K562 (cell line): ENCODE data around the gene CERS6.

Experiments
- POLR2AphosphoS5 ChIP-seq: IDR thresholded peaks from 2 replicates; pipeline ENCODE4 v1.6.1; 2011; ENCODE audit warnings: mild to moderate bottlenecking, low read depth, low read length, moderate library complexity; ENCODE audit not compliant: control insufficient read depth, insufficient read depth
- TAF1 ChIP-seq: IDR thresholded peaks from 2 replicates; pipeline ENCODE4 v1.6.1; 2011; ENCODE audit warnings: mild to moderate bottlenecking, low read length, moderate library complexity; ENCODE audit not compliant: insufficient read depth, control insufficient read depth, severe bottlenecking; ENCODE audit errors: extremely low read depth
- XRCC5 ChIP-seq: fragments of 200-400 bp; formaldehyde crosslinking; IDR thresholded peaks from 2 replicates; pipeline ENCODE4 v1.6.1; 2017; ENCODE audit warnings: low read depth, mild to moderate bottlenecking, low read length
- ZNF324 ChIP-seq: fragments of 250-450 bp; sonication (Bioruptor Pico); IDR thresholded peaks from 2 replicates; pipeline ENCODE4 v1.4.0; 2020; ENCODE audit warnings: mild to moderate bottlenecking
- TF ChIP-seq, protein P1 (sequence below): sonication (generic); formaldehyde crosslinking; IDR thresholded peaks from 2 replicates; pipeline ENCODE4 v1.8.0; 2022; ENCODE audit warnings: mild to moderate bottlenecking, low read depth, missing genetic modification reagents
- TF ChIP-seq, protein P2 (sequence below), 3 experiments: IDR thresholded peaks in 2 of 3; conservative IDR thresholded peaks in 1 of 3; 2 replicates each; pipeline ENCODE4 v1.5.1; 2011 to 2012; ENCODE audit warnings: low read length in 3 of 3, mild to moderate bottlenecking in 3 of 3, control low read depth in 2 of 3, improper control_type of control experiment in 1 of 3, inconsistent platforms in 1 of 3, low read depth in 1 of 3, mixed read lengths in 1 of 3, moderate library complexity in 1 of 3; ENCODE audit not compliant: insufficient read depth in 2 of 3

DNA sequence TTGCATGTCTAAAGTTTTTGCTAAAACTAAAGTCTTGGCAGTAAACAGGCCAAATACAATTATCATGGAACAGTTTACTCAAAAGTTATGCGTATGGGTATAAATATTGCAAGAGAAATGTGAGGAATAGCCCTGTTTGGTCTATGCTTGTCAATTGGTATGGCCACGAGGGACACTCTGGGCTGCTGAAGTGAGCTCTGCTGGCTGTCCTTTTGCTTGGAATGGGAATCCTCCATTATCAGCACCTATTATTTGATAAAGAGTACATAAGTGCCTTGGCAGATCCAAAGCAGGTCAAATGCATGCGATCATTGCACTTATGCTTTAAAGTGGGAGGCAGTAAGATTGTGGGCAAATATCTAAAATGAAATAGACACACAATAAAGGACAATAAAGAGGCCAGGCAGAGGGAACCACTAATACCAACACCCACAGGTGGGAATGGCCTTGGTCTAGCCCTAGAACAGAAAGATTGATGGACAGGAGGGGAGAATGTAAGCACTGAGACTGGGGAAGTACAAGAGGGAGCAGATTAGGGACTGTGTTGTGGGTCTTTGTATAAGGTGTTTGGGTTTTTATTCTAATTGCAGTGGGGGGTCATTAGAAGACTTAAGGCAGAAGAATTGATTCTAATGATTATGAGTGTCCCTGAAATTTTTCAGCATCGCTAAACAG is 286.3 kb downstream of the CERS6 start:
- TF ChIP-seq ZNF324 (no peak), TAF1 (no peak), POLR2AphosphoS5 (no peak), XRCC5 (no peak)
- TF ChIP-seq, protein P1, sequence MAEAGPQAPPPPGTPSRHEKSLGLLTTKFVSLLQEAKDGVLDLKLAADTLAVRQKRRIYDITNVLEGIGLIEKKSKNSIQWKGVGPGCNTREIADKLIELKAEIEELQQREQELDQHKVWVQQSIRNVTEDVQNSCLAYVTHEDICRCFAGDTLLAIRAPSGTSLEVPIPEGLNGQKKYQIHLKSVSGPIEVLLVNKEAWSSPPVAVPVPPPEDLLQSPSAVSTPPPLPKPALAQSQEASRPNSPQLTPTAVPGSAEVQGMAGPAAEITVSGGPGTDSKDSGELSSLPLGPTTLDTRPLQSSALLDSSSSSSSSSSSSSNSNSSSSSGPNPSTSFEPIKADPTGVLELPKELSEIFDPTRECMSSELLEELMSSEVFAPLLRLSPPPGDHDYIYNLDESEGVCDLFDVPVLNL (CRISPR knock-in tag), result no peak
- TF ChIP-seq, protein P2, sequence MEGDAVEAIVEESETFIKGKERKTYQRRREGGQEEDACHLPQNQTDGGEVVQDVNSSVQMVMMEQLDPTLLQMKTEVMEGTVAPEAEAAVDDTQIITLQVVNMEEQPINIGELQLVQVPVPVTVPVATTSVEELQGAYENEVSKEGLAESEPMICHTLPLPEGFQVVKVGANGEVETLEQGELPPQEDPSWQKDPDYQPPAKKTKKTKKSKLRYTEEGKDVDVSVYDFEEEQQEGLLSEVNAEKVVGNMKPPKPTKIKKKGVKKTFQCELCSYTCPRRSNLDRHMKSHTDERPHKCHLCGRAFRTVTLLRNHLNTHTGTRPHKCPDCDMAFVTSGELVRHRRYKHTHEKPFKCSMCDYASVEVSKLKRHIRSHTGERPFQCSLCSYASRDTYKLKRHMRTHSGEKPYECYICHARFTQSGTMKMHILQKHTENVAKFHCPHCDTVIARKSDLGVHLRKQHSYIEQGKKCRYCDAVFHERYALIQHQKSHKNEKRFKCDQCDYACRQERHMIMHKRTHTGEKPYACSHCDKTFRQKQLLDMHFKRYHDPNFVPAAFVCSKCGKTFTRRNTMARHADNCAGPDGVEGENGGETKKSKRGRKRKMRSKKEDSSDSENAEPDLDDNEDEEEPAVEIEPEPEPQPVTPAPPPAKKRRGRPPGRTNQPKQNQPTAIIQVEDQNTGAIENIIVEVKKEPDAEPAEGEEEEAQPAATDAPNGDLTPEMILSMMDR (IDR thresholded peaks at IDR 0.05 in 2 of 3, conservative IDR thresholded peaks at IDR 0.05 in 1 of 3; ENCODE audit: insufficient read depth in 2 of 3, low read depth in 1 of 3, low read length in 3 of 3), result no peak
